ENCODE measurements around the gene RNF40.

DNA sequence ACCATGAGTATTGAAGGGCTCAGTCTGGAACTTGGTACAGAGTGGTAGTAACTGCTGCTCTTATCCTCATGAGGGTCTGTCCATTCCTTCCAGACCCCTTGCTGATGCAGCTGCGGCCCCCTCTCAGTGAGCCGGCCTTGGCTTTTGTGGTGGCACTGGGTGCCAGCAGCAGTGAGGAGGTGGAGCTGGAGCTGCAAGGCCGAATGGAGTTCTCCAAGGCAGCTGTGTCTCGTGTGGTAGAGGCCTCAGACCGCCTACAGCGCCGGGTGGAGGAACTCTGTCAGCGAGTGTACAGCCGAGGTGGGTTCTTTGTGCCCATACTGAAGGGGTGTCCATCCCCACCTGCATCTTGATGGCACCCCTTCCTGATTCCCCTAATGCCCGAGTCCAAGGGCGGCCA lies 2.0 kb downstream of the RNF40 start:
- TF ChIP-seq, protein P1, sequence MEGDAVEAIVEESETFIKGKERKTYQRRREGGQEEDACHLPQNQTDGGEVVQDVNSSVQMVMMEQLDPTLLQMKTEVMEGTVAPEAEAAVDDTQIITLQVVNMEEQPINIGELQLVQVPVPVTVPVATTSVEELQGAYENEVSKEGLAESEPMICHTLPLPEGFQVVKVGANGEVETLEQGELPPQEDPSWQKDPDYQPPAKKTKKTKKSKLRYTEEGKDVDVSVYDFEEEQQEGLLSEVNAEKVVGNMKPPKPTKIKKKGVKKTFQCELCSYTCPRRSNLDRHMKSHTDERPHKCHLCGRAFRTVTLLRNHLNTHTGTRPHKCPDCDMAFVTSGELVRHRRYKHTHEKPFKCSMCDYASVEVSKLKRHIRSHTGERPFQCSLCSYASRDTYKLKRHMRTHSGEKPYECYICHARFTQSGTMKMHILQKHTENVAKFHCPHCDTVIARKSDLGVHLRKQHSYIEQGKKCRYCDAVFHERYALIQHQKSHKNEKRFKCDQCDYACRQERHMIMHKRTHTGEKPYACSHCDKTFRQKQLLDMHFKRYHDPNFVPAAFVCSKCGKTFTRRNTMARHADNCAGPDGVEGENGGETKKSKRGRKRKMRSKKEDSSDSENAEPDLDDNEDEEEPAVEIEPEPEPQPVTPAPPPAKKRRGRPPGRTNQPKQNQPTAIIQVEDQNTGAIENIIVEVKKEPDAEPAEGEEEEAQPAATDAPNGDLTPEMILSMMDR (IDR thresholded peaks at IDR 0.05; ENCODE audit: low read depth, low read length, missing input control) = no peak
- TF ChIP-seq, protein P2, sequence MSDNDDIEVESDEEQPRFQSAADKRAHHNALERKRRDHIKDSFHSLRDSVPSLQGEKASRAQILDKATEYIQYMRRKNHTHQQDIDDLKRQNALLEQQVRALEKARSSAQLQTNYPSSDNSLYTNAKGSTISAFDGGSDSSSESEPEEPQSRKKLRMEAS (IDR thresholded peaks at IDR 0.05) = no peak
- no peak for TF ChIP-seq EGR1 (IDR thresholded peaks at IDR 0.05; ENCODE audit: low read depth in 2 of 2)
- TF ChIP-seq, protein P3, sequence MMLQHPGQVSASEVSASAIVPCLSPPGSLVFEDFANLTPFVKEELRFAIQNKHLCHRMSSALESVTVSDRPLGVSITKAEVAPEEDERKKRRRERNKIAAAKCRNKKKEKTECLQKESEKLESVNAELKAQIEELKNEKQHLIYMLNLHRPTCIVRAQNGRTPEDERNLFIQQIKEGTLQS (IDR thresholded peaks at IDR 0.05) = no peak
- TF ChIP-seq, protein P4, sequence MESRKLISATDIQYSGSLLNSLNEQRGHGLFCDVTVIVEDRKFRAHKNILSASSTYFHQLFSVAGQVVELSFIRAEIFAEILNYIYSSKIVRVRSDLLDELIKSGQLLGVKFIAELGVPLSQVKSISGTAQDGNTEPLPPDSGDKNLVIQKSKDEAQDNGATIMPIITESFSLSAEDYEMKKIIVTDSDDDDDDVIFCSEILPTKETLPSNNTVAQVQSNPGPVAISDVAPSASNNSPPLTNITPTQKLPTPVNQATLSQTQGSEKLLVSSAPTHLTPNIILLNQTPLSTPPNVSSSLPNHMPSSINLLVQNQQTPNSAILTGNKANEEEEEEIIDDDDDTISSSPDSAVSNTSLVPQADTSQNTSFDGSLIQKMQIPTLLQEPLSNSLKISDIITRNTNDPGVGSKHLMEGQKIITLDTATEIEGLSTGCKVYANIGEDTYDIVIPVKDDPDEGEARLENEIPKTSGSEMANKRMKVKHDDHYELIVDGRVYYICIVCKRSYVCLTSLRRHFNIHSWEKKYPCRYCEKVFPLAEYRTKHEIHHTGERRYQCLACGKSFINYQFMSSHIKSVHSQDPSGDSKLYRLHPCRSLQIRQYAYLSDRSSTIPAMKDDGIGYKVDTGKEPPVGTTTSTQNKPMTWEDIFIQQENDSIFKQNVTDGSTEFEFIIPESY (IDR thresholded peaks at IDR 0.05) = no peak
